Activated CD4-positive, alpha-beta T cell treated with anti-CD3 and anti-CD28 coated beads, Interleukin-2, amount 50 U/mL, for 48 hours (primary cell): Measurements from ENCODE around the gene RASGRF1.

Experiments used
- DNase-seq, 2 experiments: peaks; one replicate each; pipeline ENCODE4 v3.0.0-alpha.2; 2020

The RASGRF1 gene

GRCh38 chr15:78950902-78951840 is 139.4 kb downstream of the RASGRF1 start:
- DNase-seq = no peak

GRCh38 chr15:78950343-78950742 is 140.2 kb downstream of the RASGRF1 start:
- DNase-seq = no peak

GRCh38 chr15:78949461-78949860 is 141.1 kb downstream of the RASGRF1 start:
- no peak for DNase-seq

- DNase-seq = no peak
These were observed 143.1 kb downstream of the RASGRF1 start for GRCh38 chr15:78947506-78947905.

GRCh38 chr15:78946493-78946892 is 144.1 kb downstream of the RASGRF1 start:
- DNase-seq = no peak

- DNase-seq = peak; percentile 73 to 75
These were observed 145.7 kb downstream of the RASGRF1 start, which contains the start of gene CTSH for GRCh38 chr15:78944669-78945407. Gene CTSH, minus strand, starts transcription at chr15:78945046. Its CDS starts 65 bp downstream, at chr15:78944981.

GRCh38 chr15:78944202-78944625 is 146.4 kb downstream of the RASGRF1 start:
- no peak for DNase-seq

GRCh38 chr15:78943692-78944091 is 146.9 kb downstream of the RASGRF1 start:
- no peak for DNase-seq

GRCh38 chr15:78942741-78943140 is 147.8 kb downstream of the RASGRF1 start:
- DNase-seq = no peak

- peak in 1 of 2 experiments; percentile 21 for DNase-seq
These were observed 151.7 kb downstream of the RASGRF1 start for GRCh38 chr15:78938658-78939488.

- DNase-seq = peak; percentile 14 to 38
These were observed 153.3 kb downstream of the RASGRF1 start for GRCh38 chr15:78937132-78937739.

GRCh38 chr15:78934655-78935023 is 155.9 kb downstream of the RASGRF1 start:
- no peak for DNase-seq

- DNase-seq = no peak
These were observed 156.5 kb downstream of the RASGRF1 start for GRCh38 chr15:78933823-78934654.

- DNase-seq = no peak
These were observed 157.3 kb downstream of the RASGRF1 start for GRCh38 chr15:78933187-78933822.

- DNase-seq = no peak
These were observed 158.2 kb downstream of the RASGRF1 start for GRCh38 chr15:78932258-78932808.

GRCh38 chr15:78931439-78932257 is 158.9 kb downstream of the RASGRF1 start:
- DNase-seq = no peak

GRCh38 chr15:78930577-78931388 is 159.8 kb downstream of the RASGRF1 start:
- DNase-seq = no peak

GRCh38 chr15:78929536-78930264 is 160.9 kb downstream of the RASGRF1 start:
- DNase-seq = no peak
